IMR-90 (cell line): Measurements from ENCODE around the gene RASSF3. TPM values are rescaled to one million over a fixed set of nuclear protein-coding genes. Genes with fewer than 3 reads are reported as not detected.

Source experiments
- ATAC-seq: fragments of 200-7000 bp; cut with Tn5 transposase; 2 replicates; pipeline ENCODE4 v1.9.1; 2020; ENCODE audit warnings: low read depth, mild to moderate bottlenecking, moderate library complexity
- BruUV-seq: library from RNA; stranded (reverse); fragments of 400-500 nt; replicated peaks from 2 replicates; lab custom pipeline; 2021; lab: Mats Ljungman, UMichigan
- CTCF ChIA-PET: fragments of 300-600 bp; formaldehyde crosslinking; extraction: SDS; loops from one replicate; lab custom pipeline; 2021; ENCODE audit warnings: antibody characterized with exemption; lab: Yijun Ruan, JAX
- POLR2A ChIA-PET: fragments of 300-600 bp; sonication (Branson Sonifier 250); formaldehyde crosslinking; loops from one replicate; lab custom pipeline; 2022; ENCODE audit warnings: antibody characterized with exemption; ENCODE audit not compliant: unreplicated experiment; lab: Charles Lee
- DNase-seq: peaks from one replicate; pipeline ENCODE4 v3.0.0; 2013
- H2AFZ ChIP-seq: replicated peaks from 2 replicates; pipeline ENCODE3; 2013; ENCODE audit warnings: low read length, mild to moderate bottlenecking; ENCODE audit not compliant: poor library complexity
- H2AK5ac ChIP-seq: 2 replicates; pipeline ENCODE4 v1.6.1; 2013; ENCODE audit warnings: low read depth, low read length, inconsistent platforms
- H2AK9ac ChIP-seq: replicated peaks from 2 replicates; pipeline ENCODE3; 2013; ENCODE audit warnings: mild to moderate bottlenecking, low read depth, low read length, moderate library complexity; ENCODE audit not compliant: poor library complexity
- H2BK120ac ChIP-seq: 2 replicates; pipeline ENCODE4 v1.6.1; 2013; ENCODE audit warnings: low read depth, low read length, inconsistent platforms
- H2BK15ac ChIP-seq: 3 replicates; pipeline ENCODE4 v1.6.1; 2013; ENCODE audit warnings: low read depth, low read length, inconsistent platforms
- H2BK20ac ChIP-seq: 2 replicates; pipeline ENCODE4 v1.6.1; 2013; ENCODE audit warnings: low read depth, mild to moderate bottlenecking, inconsistent platforms, low read length, moderate library complexity
- H2BK5ac ChIP-seq: 2 replicates; pipeline ENCODE4 v1.6.1; 2013; ENCODE audit warnings: mild to moderate bottlenecking, low read depth, low read length, inconsistent platforms; ENCODE audit not compliant: poor library complexity, severe bottlenecking
- H3K14ac ChIP-seq: replicated peaks from 2 replicates; pipeline ENCODE4 v1.6.1; 2013; ENCODE audit warnings: low read depth, low read length, inconsistent platforms
- H3K18ac ChIP-seq: 2 replicates; pipeline ENCODE4 v1.6.1; 2013; ENCODE audit warnings: low read depth, low read length, control low read depth
- H3K23ac ChIP-seq: 2 replicates; pipeline ENCODE4 v1.6.1; 2013; ENCODE audit warnings: low read depth, low read length, inconsistent platforms
- H3K27ac ChIP-seq: 2 replicates; pipeline ENCODE4 v1.5.1; 2013; ENCODE audit warnings: mild to moderate bottlenecking, control low read depth, low read length; ENCODE audit not compliant: insufficient read depth
- H3K27me3 ChIP-seq: 2 replicates; pipeline ENCODE4 v1.6.1; 2013; ENCODE audit warnings: low read length; ENCODE audit not compliant: control insufficient read depth, insufficient read depth
- H3K36me3 ChIP-seq: 2 replicates; pipeline ENCODE4 v1.6.1; 2013; ENCODE audit warnings: low read length, mixed read lengths; ENCODE audit not compliant: control insufficient read depth, insufficient read depth
- H3K4ac ChIP-seq: 2 replicates; pipeline ENCODE4 v1.6.1; 2013; ENCODE audit warnings: low read depth, low read length, inconsistent platforms
- H3K4me1 ChIP-seq: 2 replicates; pipeline ENCODE4 v1.6.1; 2013; ENCODE audit warnings: low read length, mixed read lengths; ENCODE audit not compliant: control insufficient read depth, insufficient read depth
- H3K4me2 ChIP-seq: 2 replicates; pipeline ENCODE4 v1.6.1; 2013; ENCODE audit warnings: low read depth, mild to moderate bottlenecking, control low read depth, low read length, moderate library complexity
- H3K4me3 ChIP-seq: 2 replicates; pipeline ENCODE4 v1.5.1; 2013; ENCODE audit warnings: low read depth, mild to moderate bottlenecking, control low read depth, low read length, moderate library complexity; ENCODE audit not compliant: insufficient read depth
- H3K56ac ChIP-seq: 2 replicates; pipeline ENCODE4 v1.6.1; 2013; ENCODE audit warnings: low read length, inconsistent platforms; ENCODE audit not compliant: insufficient read depth; ENCODE audit errors: extremely low read depth
- H3K79me1 ChIP-seq, 2 experiments: 2 replicates each; pipeline ENCODE4 v1.6.1; 2013; ENCODE audit warnings: low read length in 2 of 2, inconsistent platforms in 1 of 2, low read depth in 1 of 2
- H3K9ac ChIP-seq: 2 replicates; pipeline ENCODE4 v1.6.1; 2013; ENCODE audit warnings: low read depth, low read length, control low read depth
- H3K9me1 ChIP-seq: 2 replicates; pipeline ENCODE4 v1.6.1; 2013; ENCODE audit warnings: low read length, inconsistent platforms; ENCODE audit not compliant: insufficient read depth
- H3K9me3 ChIP-seq: 2 replicates; pipeline ENCODE4 v1.6.1; 2013; ENCODE audit warnings: low read length; ENCODE audit not compliant: control insufficient read depth, insufficient read depth
- H4K20me1 ChIP-seq: 2 replicates; pipeline ENCODE4 v1.6.1; 2013; ENCODE audit warnings: low read length, inconsistent platforms; ENCODE audit not compliant: insufficient read depth
- H4K5ac ChIP-seq: 2 replicates; pipeline ENCODE4 v1.6.1; 2013; ENCODE audit warnings: mild to moderate bottlenecking, low read depth, low read length, control low read depth
- H4K8ac ChIP-seq, 2 experiments: 2 replicates each; pipeline ENCODE4 v1.6.1; 2013; ENCODE audit warnings: low read depth in 2 of 2, low read length in 2 of 2, control low read depth in 1 of 2, inconsistent platforms in 1 of 2
- H4K91ac ChIP-seq: 2 replicates; pipeline ENCODE4 v1.6.1; 2013; ENCODE audit warnings: low read depth, low read length, inconsistent platforms; ENCODE audit not compliant: insufficient read depth
- BHLHE40 ChIP-seq: fragments of 150-350 bp; IDR thresholded peaks from 2 replicates; pipeline ENCODE4 v1.6.1; 2016; ENCODE audit warnings: mild to moderate bottlenecking, low read depth, low read length
- MAFK ChIP-seq: IDR thresholded peaks from 2 replicates; pipeline ENCODE4 v1.6.1; 2012; ENCODE audit warnings: low read depth, low read length, improper control_type of control experiment
- NFE2L2 ChIP-seq: fragments of 150-350 bp; IDR thresholded peaks from 2 replicates; pipeline ENCODE4 v1.6.1; 2016; ENCODE audit warnings: low read depth, mild to moderate bottlenecking, low read length
- RAD21 ChIP-seq: IDR thresholded peaks from 2 replicates; pipeline ENCODE4 v1.6.1; 2012; ENCODE audit warnings: low read length, improper control_type of control experiment
- RCOR1 ChIP-seq: IDR thresholded peaks from 2 replicates; pipeline ENCODE4 v1.6.1; 2012; ENCODE audit warnings: mild to moderate bottlenecking, low read length, improper control_type of control experiment; ENCODE audit not compliant: insufficient replicate concordance
- whole genome bisulfite sequencing, 2 experiments: methylation state at CpG; one replicate each; pipeline versions ENCODE4 v1.1.5 to v1.1.7; 2013; ENCODE audit warnings: missing lambda C conversion rate in 2 of 2; ENCODE audit not compliant: insufficient read length in 1 of 2; ENCODE audit errors: extremely low coverage in 2 of 2; 5-methylcytosine and 5-hydroxymethylcytosine counted together
- dilution Hi-C: fragments of 300-500 bp; cut with HindIII; formaldehyde crosslinking; loops from one replicate; pipeline ENCODE4 v1.14.3; 2018; ENCODE audit warnings: low sequenced_read_pairs; ENCODE audit not compliant: unreplicated experiment
- in situ Hi-C: fragments of 300-500 bp; cut with MboI; formaldehyde crosslinking; loops from 3 replicates; pipeline ENCODE4 v1.14.3; 2019; ENCODE audit warnings: low sequenced_read_pairs, inconsistent platforms, mixed read lengths
- intact Hi-C: fragments of 100-400 bp; cut with micrococcal nuclease; formaldehyde crosslinking; loops from 2 replicates; pipeline ENCODE4 v1.10.0; 2022
- polyA plus RNA-seq, 3 experiments: library from polyadenylated mRNA; depleted of rRNA; stranded (reverse); fragments of >200 nt; gene quantifications; 2 replicates each; pipeline ENCODE4 v1.2.3, GENCODE V29; 2012; ENCODE audit warnings: low replicate concordance in 1 of 3
- total RNA-seq: library from RNA; depleted of rRNA; stranded (reverse); fragments of >200 nt; gene quantifications from 2 replicates; pipeline ENCODE4 v1.2.3, GENCODE V29; 2012
- TF ChIP-seq, protein P1 (sequence below): fragments of 150-350 bp; IDR thresholded peaks from 2 replicates; pipeline ENCODE4 v1.6.1; 2016; ENCODE audit warnings: low read depth, mild to moderate bottlenecking, low read length, moderate library complexity, borderline replicate concordance

RASSF3 gene
- total and polyA plus RNA-seq, 2 of the 4 experiments (the other 2 are of a cell fraction), result 18.7 to 39.3 TPM

DNA sequence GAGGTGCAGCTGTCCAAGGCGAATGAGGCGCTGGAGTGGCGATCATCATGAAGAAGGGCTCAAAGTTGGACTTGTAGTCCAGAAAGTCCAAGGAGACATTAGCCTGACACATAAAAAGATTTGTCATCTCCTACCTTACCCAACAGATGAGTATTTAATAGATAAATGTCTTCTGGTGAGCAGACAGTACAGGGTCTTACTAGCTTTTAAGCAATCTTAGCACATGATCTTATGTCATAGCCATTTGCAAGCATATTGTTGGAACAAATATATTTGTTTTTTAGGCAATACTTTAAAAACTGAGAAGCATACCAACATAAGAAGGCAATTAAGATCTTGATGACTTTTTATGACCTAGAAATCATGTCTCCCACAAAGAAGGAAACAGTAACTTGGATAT lies 132.9 kb downstream of the RASSF3 start:
- H2AK9ac ChIP-seq, result no peak overlapping the region
- H3K36me3 ChIP-seq, result peaks cover 29% of the 10 kb centered on the region
- ATAC-seq (no peak), DNase-seq (no peak)
- no peak overlapping the region for H3K23ac ChIP-seq
- intact Hi-C loops, result no loop called here
- no peak overlapping the region for H3K14ac ChIP-seq
- no peak overlapping the region for H2BK20ac ChIP-seq
- no peak overlapping the region for H2AK5ac ChIP-seq
- in situ Hi-C loops, result no loop called here
- H4K91ac ChIP-seq, result no peak overlapping the region
- dilution Hi-C loops, result no loop called here
- no peak overlapping the region for H2AFZ ChIP-seq
- H2BK120ac ChIP-seq, result no peak overlapping the region
- H3K9me3 ChIP-seq, result no peaks in the 10 kb centered on the region
- H3K56ac ChIP-seq, result no peak overlapping the region
- H4K8ac ChIP-seq, result no peak overlapping the region
- no peak overlapping the region for H2BK5ac ChIP-seq
- H3K9me1 ChIP-seq, result peaks cover 2% of the 10 kb centered on the region
- POLR2A ChIA-PET, result no interaction called here
- no peak overlapping the region for H3K9ac ChIP-seq
- TF ChIP-seq, protein P1, sequence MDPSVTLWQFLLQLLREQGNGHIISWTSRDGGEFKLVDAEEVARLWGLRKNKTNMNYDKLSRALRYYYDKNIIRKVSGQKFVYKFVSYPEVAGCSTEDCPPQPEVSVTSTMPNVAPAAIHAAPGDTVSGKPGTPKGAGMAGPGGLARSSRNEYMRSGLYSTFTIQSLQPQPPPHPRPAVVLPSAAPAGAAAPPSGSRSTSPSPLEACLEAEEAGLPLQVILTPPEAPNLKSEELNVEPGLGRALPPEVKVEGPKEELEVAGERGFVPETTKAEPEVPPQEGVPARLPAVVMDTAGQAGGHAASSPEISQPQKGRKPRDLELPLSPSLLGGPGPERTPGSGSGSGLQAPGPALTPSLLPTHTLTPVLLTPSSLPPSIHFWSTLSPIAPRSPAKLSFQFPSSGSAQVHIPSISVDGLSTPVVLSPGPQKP, result no peak
- TF ChIP-seq MAFK (no peak), BHLHE40 (no peak), NFE2L2 (no peak), RAD21 (no peak), RCOR1 (no peak)
- H4K20me1 ChIP-seq, result no peaks in the 10 kb centered on the region
- peaks cover 6% of the 10 kb centered on the region for H3K4me1 ChIP-seq
- no TSS peak for BruUV-seq
- H3K4me3 ChIP-seq, result no peak overlapping the region
- no peak overlapping the region for H3K18ac ChIP-seq
- no peaks in the 10 kb centered on the region for H3K27me3 ChIP-seq
- H4K5ac ChIP-seq, result no peak overlapping the region
- H3K4me2 ChIP-seq, result no peak overlapping the region
- CTCF ChIA-PET, result interaction anchor here (1.7 kb wide), 1 partner anchor 53 kb away, joined by 4 read pairs; no protein-coding TSS in a partner anchor
- no peak overlapping the region for H2BK15ac ChIP-seq
- no peak overlapping the region for H3K27ac ChIP-seq
- peaks cover 0 to 14% of the 10 kb centered on the region in 2 experiments; a peak in 2 of 4 replicates for H3K79me1 ChIP-seq
- WGBS, 2 experiments, result no CpG with 5 or more reads among the region's 3 CpGs
- no peak overlapping the region for H3K4ac ChIP-seq
